H9 (cell line): ENCODE measurements around the gene COL8A1. TPM values are rescaled to one million over a fixed set of nuclear protein-coding genes. Genes with fewer than 3 reads are reported as not detected.

Experiments used
- DNase-seq: peaks from one replicate; pipeline ENCODE4 v3.0.0-alpha.2; 2017
- H2AFZ ChIP-seq: one replicate; pipeline ENCODE4 v1.6.1; 2013; ENCODE audit warnings: mild to moderate bottlenecking, low read length, control low read depth, moderate library complexity
- H2AK5ac ChIP-seq: 2 replicates; pipeline ENCODE4 v1.6.1; 2013; ENCODE audit warnings: low read length, control low read depth, mixed read lengths; ENCODE audit not compliant: insufficient read length
- H2BK120ac ChIP-seq: one replicate; pipeline ENCODE4 v1.6.1; 2013; ENCODE audit warnings: low read depth, mild to moderate bottlenecking, low read length, control low read depth, inconsistent platforms; ENCODE audit not compliant: poor library complexity, severe bottlenecking
- H2BK12ac ChIP-seq: 2 replicates; pipeline ENCODE4 v1.6.1; 2013; ENCODE audit warnings: low read length, control low read depth, mixed read lengths, low read depth; ENCODE audit not compliant: insufficient read length
- H2BK15ac ChIP-seq: 2 replicates; pipeline ENCODE4 v1.6.1; 2013; ENCODE audit warnings: low read depth, low read length, control low read depth
- H2BK20ac ChIP-seq: one replicate; pipeline ENCODE4 v1.6.1; 2013; ENCODE audit warnings: low read depth, mild to moderate bottlenecking, low read length, control low read depth, inconsistent platforms; ENCODE audit not compliant: poor library complexity, severe bottlenecking
- H2BK5ac ChIP-seq: 2 replicates; pipeline ENCODE4 v1.6.1; 2013; ENCODE audit warnings: low read length, control low read depth, mixed read lengths; ENCODE audit not compliant: insufficient read length
- H3K14ac ChIP-seq: 2 replicates; pipeline ENCODE4 v1.6.1; 2013; ENCODE audit warnings: low read length, control low read depth; ENCODE audit not compliant: insufficient read depth
- H3K18ac ChIP-seq: 2 replicates; pipeline ENCODE4 v1.6.1; 2013; ENCODE audit warnings: low read depth, mild to moderate bottlenecking, mixed read lengths, low read length, control low read depth; ENCODE audit not compliant: insufficient read length
- H3K23ac ChIP-seq: 2 replicates; pipeline ENCODE4 v1.6.1; 2013; ENCODE audit warnings: low read length, control low read depth, mixed read lengths, low read depth; ENCODE audit not compliant: insufficient read length
- H3K23me2 ChIP-seq: 2 replicates; pipeline ENCODE4 v1.6.1; 2013; ENCODE audit warnings: low read depth, mild to moderate bottlenecking, mixed read lengths, low read length, control low read depth; ENCODE audit not compliant: insufficient read length, poor library complexity, severe bottlenecking
- H3K27ac ChIP-seq: 2 replicates; pipeline ENCODE4 v1.5.1; 2013; ENCODE audit warnings: low read length, control low read depth, mixed read lengths, low read depth; ENCODE audit not compliant: insufficient read length
- H3K27me3 ChIP-seq: 2 replicates; pipeline ENCODE4 v1.6.1; 2013; ENCODE audit warnings: low read length, control low read depth, inconsistent platforms; ENCODE audit not compliant: insufficient read depth
- H3K4ac ChIP-seq: 2 replicates; pipeline ENCODE4 v1.6.1; 2013; ENCODE audit warnings: low read depth, mild to moderate bottlenecking, control low read depth, inconsistent platforms, low read length, moderate library complexity
- H3K4me1 ChIP-seq: 2 replicates; pipeline ENCODE4 v1.6.1; 2013; ENCODE audit warnings: low read length, control low read depth, inconsistent platforms; ENCODE audit not compliant: insufficient read depth
- H3K4me2 ChIP-seq: 2 replicates; pipeline ENCODE4 v1.6.1; 2013; ENCODE audit warnings: low read length, control low read depth, mixed read lengths; ENCODE audit not compliant: insufficient read length, insufficient read depth
- H3K56ac ChIP-seq: 2 replicates; pipeline ENCODE4 v1.6.1; 2013; ENCODE audit warnings: low read depth, mild to moderate bottlenecking, mixed read lengths, low read length, control low read depth; ENCODE audit not compliant: insufficient read length
- H3K79me1 ChIP-seq: 2 replicates; pipeline ENCODE4 v1.6.1; 2013; ENCODE audit warnings: low read depth, mild to moderate bottlenecking, moderate library complexity, low read length, control low read depth, inconsistent platforms; ENCODE audit not compliant: insufficient read depth, poor library complexity, severe bottlenecking
- H3K79me2 ChIP-seq: 2 replicates; pipeline ENCODE4 v1.6.1; 2013; ENCODE audit warnings: low read length, control low read depth, inconsistent platforms; ENCODE audit not compliant: insufficient read depth
- H3K9ac ChIP-seq: 2 replicates; pipeline ENCODE4 v1.6.1; 2013; ENCODE audit warnings: low read length, control low read depth, mixed read lengths; ENCODE audit not compliant: insufficient read length; ENCODE audit errors: extremely low read depth
- H3K9me3 ChIP-seq: one replicate; pipeline ENCODE4 v1.6.1; 2013; ENCODE audit warnings: low read depth, low read length, inconsistent platforms; ENCODE audit not compliant: control insufficient read depth
- H3T11ph ChIP-seq: one replicate; pipeline ENCODE4 v1.6.1; 2013; ENCODE audit warnings: mild to moderate bottlenecking, low read length, control low read depth, inconsistent platforms
- H4K20me1 ChIP-seq: one replicate; pipeline ENCODE4 v1.6.1; 2013; ENCODE audit not compliant: control insufficient read depth, insufficient read length, insufficient read depth
- H4K5ac ChIP-seq: 2 replicates; pipeline ENCODE4 v1.6.1; 2013; ENCODE audit warnings: low read depth, mild to moderate bottlenecking, mixed read lengths, low read length, control low read depth; ENCODE audit not compliant: insufficient read length
- H4K8ac ChIP-seq: replicated peaks from 2 replicates; pipeline ENCODE4 v1.6.1; 2013; ENCODE audit warnings: low read length, control low read depth, mixed read lengths, low read depth; ENCODE audit not compliant: insufficient read length
- H4K91ac ChIP-seq: 2 replicates; pipeline ENCODE4 v1.6.1; 2013; ENCODE audit warnings: low read depth, mild to moderate bottlenecking, moderate library complexity, mixed read lengths, low read length, control low read depth; ENCODE audit not compliant: insufficient read length
- H3K27ac Mint-ChIP-seq, 3 experiments: 2 replicates in 2 of 3; 3 replicates in 1 of 3; pipeline ENCODE4 v1.8.0; 2020 to 2021; ENCODE audit warnings: mixed read lengths in 3 of 3, mild to moderate bottlenecking in 1 of 3, moderate library complexity in 1 of 3
- H3K27me3 Mint-ChIP-seq: 2 replicates; pipeline ENCODE4 v1.8.0; 2021; ENCODE audit warnings: low read depth, mild to moderate bottlenecking, moderate library complexity, mixed read lengths
- H3K36me3 Mint-ChIP-seq, 3 experiments: 2 replicates in 2 of 3; 3 replicates in 1 of 3; pipeline ENCODE4 v1.8.0; 2020 to 2021; ENCODE audit warnings: low read depth in 3 of 3, mixed read lengths in 3 of 3; ENCODE audit not compliant: insufficient read depth in 1 of 3
- H3K4me1 Mint-ChIP-seq, 2 experiments: 2 replicates each; pipeline ENCODE4 v1.8.0; 2020; ENCODE audit warnings: mixed read lengths in 2 of 2
- H3K4me3 Mint-ChIP-seq, 2 experiments: 2 replicates in 1 of 2; 3 replicates in 1 of 2; pipeline ENCODE4 v1.8.0; 2020 to 2021; ENCODE audit warnings: mild to moderate bottlenecking in 2 of 2, mixed read lengths in 2 of 2, moderate library complexity in 1 of 2
- H3K9me3 Mint-ChIP-seq, 2 experiments: 2 replicates in 1 of 2; 3 replicates in 1 of 2; pipeline ENCODE4 v1.8.0; 2020; ENCODE audit warnings: mild to moderate bottlenecking in 2 of 2, mixed read lengths in 2 of 2, moderate library complexity in 1 of 2
- CTCF ChIP-seq: fragments of 200-600 bp; sonication (generic); conservative IDR thresholded peaks from 3 replicates; pipeline ENCODE4 v1.8.0; 2021; ENCODE audit warnings: antibody characterized with exemption, mild to moderate bottlenecking
- WGBS: extraction: QIAGEN DNeasy Blood & Tissue Kit; methylation state at CpG from one replicate; pipeline ENCODE4 v1.1.7; 2013; ENCODE audit warnings: missing lambda C conversion rate, low lambda C conversion rate, mixed read lengths; ENCODE audit not compliant: insufficient read length; ENCODE audit errors: extremely low coverage; 5-methylcytosine and 5-hydroxymethylcytosine counted together
- total RNA-seq: library from RNA; stranded (reverse); gene quantifications from 2 replicates; pipeline ENCODE4 v1.2.1, GENCODE V29; 2021

Gene COL8A1
- total RNA-seq, 1 experiment from 2014 or later = 0.17 TPM

- no peak overlapping the region for H2BK15ac ChIP-seq
- no peak overlapping the region for H3K23ac ChIP-seq
- H3K27me3 ChIP-seq = no peaks in the 10 kb centered on the region
- H3K9me3 ChIP-seq = no peaks in the 10 kb centered on the region
- H2BK20ac ChIP-seq = no peak overlapping the region
- Mint-ChIP-seq H3K36me3 (no peaks in the 10 kb centered on the region), H3K9me3 (no peaks in the 10 kb centered on the region), H3K27ac (no peak overlapping the region), H3K27me3 (no peaks in the 10 kb centered on the region), H3K4me3 (no peak overlapping the region), H3K4me1 (peaks cover 23 to 24% of the 10 kb centered on the region in 2 experiments)
- no peak overlapping the region for H3T11ph ChIP-seq
- no peaks in the 10 kb centered on the region for H4K20me1 ChIP-seq
- no peak overlapping the region for H2BK120ac ChIP-seq
- no peak overlapping the region for H3K4me2 ChIP-seq
- H3K79me2 ChIP-seq = peaks cover 3% of the 10 kb centered on the region; the same call in 1 of the 2 replicates
- H4K91ac ChIP-seq = no peak overlapping the region
- H3K4me1 ChIP-seq = no peaks in the 10 kb centered on the region; the same call in 1 of the 2 replicates
- H4K8ac ChIP-seq = no peak overlapping the region
- no peak overlapping the region for H3K56ac ChIP-seq
- no peaks in the 10 kb centered on the region for H3K79me1 ChIP-seq
- H2BK12ac ChIP-seq = no peak overlapping the region
- no peak overlapping the region for H4K5ac ChIP-seq
- H2AFZ ChIP-seq = no peak overlapping the region
- no peak overlapping the region for H3K18ac ChIP-seq
- H3K27ac ChIP-seq = no peak overlapping the region
- H3K23me2 ChIP-seq = no peaks in the 10 kb centered on the region
- H3K4ac ChIP-seq = no peak overlapping the region
- H2AK5ac ChIP-seq = no peak overlapping the region
- H3K9ac ChIP-seq = no peak overlapping the region
- no peak for DNase-seq
- WGBS = 100% methylated on average over 2 of the region's 4 CpGs
- no peak overlapping the region for H2BK5ac ChIP-seq
- no peak overlapping the region for H3K14ac ChIP-seq
- TF ChIP-seq CTCF = no peak
Measured at GRCh38 chr3:99845331-99845730, 206.9 kb downstream of the COL8A1 start.
